HG03575 (cell line): Measurements from ENCODE around the gene IGSF22.

Experiments
- ATAC-seq: cut with Tn5 transposase; IDR thresholded peaks from one replicate; pipeline ENCODE4 v1.9.1; 2021; ENCODE audit not compliant: unreplicated experiment, insufficient number of reproducible peaks, low FRiP score; ENCODE audit errors: extremely low read depth

Gene IGSF22

DNA sequence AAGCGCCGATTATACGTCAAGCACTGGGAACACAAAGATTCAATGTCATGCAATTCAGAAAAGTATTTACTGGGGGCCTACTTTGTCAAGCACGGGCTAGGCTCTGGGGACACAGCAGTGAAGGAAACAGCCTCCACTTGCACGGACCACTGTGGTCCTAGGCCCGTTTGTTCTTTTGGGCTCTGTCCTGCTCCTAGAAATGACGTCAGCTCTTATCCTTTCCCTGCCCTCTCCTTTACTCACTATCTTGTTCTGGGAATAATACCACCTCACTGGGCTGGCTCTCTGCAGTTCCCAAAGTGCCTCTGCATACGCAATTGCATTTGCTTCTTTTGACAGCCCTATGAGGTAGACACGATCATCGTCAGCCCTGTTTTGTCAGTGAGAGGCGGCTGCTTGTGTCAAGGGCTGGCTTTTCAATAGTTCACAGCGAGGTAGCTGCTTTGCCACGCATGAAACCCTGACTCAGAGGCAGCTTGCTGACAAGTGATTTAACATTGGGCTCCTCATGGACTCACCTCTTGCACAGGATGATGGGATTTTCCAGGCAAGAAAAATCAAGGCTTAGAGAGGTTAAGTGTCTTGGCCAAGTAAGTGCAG, 22.9 kb upstream of the IGSF22 start:
- no peak for ATAC-seq

DNA sequence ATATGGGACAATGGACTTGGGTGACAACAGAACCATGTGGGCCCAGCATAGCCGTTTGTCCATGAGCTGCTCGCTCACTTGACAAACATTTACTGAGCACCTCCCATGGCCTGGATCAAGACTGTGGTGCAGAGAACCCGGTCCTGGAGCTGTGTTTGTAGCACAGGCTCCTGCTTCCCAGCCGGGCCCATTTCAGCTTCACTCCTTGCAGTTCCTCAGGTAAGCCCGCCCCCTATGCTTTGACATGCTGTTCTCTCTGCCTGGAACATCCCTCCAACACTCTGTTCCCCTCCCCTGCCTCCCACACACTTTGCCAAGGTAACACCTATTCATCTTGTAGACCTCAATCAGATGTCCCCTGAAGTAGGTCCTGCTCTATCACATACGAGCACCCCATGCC, 19.3 kb upstream of the IGSF22 start:
- no peak for ATAC-seq

DNA sequence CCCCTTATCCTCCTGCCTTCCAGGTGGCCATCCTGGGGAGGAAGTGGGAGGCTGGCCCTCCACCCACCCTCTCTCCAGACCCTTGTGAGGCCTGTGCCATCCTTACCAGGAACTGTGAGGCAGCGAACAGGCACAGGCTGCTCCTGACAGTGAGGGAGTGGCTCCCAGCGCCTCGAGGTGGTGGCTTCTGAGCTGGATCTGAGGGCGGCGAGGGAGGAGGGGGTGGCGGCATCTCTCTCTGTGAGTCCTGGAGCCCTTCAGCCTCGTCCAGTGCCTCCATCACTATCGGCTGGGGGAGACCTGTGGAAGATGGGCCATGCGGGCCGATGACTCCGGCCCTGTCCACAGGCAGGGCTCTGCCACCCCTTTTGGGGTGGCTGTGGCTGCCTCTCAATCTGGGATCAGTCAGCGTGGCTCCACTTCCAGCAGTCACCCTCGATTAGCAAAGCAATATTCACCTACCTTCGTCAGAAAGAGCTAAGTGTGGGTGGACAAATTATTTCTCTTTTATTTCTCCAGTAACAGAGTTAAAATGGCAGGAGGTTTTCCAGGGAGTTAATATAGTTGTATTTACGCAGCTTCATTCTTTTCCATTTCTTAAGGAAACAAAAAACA, 18.0 kb upstream of the IGSF22 start:
- no peak for ATAC-seq

DNA sequence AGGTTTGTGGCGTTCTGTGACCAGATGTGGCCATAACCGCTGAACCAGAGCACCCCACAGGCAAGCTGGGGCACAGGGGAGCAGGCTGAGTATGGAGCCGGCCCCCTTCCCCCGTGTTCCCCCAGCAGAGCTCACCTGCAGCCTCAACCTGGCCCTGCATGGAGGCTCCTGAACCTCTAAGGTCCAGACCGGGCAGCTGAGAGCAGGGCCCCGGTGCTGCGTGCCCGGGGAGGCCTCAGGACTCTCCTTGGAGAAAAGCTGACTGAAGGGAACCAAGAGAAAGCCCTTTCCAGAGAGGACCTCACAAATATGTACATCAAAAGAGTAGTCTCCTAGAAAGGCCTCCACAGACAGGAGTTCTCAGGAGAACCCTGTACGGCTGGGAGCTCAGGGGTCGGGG, 17.4 kb upstream of the IGSF22 start:
- ATAC-seq: no peak

DNA sequence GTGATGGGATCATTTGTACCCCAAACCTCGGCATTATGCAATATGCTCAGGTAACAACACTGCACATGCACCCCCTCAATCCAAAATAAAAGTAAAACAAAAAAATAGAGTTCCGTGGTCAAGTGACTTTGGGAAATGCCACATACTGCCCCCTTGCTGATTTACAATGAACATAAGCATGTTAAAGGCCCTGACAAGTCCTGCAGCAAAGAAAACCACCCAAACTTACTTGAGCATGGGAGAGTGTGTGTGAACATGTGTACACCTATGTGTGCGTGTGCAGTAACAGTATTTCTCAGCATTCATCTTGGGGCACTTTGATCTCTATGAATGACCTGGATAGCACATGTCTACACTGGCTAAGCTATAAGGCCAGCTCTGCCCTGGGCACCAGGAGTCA, 15.8 kb upstream of the IGSF22 start:
- no peak for ATAC-seq

DNA sequence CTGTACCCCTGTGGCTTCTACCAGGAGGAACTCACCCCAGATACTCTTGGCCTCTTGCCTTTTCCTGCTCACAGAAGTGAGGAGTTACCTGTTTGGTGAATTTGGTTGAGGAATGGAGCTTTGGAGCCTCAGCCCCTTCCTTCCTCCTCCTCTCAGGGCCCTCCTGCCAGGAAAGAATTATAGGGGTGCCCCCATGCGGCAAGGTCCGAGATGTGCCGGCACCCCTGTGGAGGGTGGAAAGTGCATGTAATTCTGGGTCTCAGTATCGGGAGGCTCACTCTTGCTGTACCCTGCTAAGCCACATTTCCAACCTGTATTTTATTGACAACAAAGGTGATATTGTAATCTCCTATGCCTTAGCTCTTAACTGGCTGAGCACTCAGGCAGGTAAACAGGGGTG, 13.7 kb upstream of the IGSF22 start:
- ATAC-seq: no peak

DNA sequence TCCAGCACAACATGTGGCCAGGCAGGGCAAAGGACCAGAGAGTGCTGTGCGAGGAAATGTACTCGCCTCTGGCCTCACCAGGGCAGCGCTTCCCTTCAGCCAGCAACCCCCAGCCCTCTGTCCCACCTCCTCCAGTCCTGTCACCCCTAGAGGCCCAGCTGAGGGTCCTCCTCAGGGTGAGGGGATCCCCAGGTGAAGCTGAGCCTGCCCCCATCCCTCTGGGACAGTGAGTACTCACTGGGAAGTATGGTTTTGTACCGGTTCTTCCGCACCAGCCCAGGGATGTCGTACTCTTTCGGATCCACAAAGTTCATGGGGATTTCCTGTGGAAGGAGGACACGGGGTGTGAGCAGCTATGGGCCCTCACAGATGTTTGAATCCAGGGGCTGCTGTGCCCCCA, 11.7 kb upstream of the IGSF22 start:
- no peak for ATAC-seq

DNA sequence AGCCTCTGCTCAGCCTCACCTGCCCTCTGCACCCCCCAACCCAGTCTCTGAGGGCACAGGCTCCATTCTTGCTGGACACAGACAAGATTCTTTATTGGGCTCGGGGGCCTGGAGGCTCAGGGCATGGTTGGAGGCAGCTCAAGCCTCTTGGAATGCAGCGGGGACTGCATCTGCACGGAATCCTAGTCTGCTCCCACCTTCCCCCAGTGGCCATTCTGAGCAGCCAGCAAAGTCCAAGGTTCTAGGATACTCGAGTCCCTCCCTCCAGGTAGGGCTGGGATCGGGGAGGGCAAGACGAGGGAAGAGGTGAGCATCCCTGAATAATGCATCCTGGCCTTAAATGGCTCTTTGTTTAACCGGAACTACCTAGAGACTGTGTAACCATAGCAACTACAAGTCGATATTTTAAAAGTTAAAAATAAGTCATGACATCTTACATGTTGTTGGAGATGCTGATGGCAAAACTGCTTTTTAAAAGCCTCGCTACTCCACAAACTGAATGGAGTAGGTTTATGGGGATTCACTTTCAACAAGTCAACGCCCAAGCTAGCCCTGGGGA, 10.7 kb upstream of the IGSF22 start:
- ATAC-seq: no peak

DNA sequence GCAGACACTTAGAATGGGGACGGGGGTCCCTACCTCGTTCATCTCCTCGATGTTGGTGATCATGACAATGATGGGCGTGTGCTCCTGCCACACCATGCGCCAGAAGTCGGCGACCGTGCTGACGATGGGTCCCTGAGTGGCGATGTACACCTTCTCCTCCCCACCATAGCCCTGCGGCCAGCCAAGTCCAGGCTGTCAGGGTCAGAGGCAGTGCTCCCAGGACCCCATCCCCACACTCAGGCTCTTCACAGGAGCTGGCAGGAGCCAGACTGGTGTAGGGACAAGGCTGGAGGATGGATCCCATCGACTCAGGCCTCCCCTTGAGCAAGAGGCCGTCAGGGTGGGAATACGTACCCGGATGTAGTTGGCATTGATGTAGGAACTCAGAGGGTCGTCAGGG, 7.2 kb upstream of the IGSF22 start:
- no peak for ATAC-seq

DNA sequence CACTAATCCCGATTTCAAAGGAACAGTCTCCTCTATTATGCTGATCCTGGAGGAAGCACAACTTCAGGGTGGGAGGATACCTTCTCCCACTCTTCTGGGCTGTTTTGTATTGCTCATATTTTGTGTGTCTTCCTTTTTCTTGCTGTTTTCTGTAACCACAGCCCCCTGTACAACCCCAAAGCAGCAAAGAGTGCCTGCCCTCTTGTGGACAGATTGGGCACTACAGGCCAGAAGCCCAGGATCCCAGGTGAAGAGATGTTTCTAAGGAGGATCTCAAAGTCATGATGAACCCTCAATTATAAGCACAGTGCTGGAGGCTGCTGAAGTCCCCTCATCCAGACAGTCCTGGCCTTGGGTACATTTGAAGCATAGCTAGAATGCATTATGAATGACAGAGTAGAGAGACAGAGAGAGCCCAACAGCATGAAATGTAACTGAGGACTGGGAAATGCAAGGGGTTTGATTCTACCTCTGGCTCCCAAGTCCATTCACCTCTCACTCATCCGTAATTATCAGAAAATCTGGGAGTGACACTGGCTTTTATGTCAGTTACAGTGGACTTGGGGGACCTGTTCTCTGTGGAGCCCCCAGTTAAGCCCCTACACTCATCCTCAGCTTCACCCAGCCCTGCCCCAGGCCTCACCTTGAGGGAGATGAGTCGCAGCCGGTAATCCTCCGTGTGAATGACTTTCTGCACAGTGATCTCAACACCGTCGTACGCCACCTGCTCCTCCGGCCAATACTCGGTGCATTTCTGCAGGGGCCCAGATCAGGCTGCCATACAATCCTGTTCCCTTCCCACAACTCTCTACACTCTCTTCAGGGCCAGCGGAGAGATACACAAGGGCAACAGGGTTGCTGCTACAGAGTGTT, 6.2 kb upstream of the IGSF22 start:
- ATAC-seq: no peak

DNA sequence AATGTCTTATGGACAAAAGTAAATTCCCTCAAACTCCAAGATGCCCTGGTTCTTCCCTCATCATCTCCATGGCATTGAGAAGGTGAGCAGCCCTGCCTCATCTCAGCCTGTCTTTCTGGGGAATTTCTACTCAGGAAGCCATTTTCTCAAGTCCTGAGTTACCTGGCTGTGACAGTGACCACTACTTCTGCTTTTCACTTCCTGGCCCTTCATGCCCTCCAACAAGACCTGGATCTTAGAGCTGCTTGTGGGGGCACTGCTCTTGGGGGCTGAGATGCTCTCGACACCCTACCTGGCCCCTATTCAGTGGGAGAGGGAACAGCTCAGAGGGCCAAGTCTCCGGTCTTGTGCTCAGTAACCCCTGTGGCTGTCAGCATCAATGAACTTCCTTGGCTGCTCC, 5.5 kb upstream of the IGSF22 start:
- no peak for ATAC-seq

DNA sequence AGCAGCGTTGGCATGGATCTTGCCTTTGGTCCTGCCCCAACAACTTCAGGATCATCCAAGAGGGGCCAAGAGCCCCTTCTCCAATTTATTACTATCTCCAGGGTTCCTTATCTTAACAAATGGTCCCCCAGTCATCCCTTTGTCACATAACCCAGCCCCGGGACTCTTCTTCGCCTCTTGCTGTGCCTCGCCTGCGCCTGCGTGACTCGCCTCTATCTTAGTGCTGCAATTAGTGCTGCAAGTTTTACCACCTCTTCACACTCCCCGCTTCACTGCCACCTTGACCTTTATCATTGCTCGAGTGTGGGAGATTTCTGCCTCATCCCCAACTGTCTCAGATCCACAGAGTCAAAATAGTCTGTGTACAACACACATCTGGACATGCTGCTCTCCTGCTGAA, 4.0 kb upstream of the IGSF22 start:
- no peak for ATAC-seq

DNA sequence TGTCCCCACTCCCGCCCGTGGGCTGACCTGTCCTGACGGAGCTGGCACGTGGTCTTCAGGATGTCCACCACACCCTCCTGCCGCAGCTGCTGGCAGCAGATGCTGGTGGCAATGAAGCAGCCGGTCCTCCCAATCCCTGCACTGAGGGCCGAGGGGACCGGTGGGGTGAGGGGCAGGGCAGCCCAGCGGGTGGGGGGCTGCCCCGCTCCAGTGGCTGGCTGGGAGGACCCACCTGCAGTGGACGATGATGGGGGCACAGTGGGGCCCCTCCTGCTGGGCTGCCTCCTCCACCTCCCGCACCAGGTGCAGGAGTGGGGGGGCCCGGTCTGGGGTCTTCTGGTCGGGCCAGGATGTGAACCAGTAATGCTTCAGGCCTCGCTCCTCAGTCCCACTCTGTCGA, 3.4 kb upstream of the IGSF22 start:
- ATAC-seq: no peak

DNA sequence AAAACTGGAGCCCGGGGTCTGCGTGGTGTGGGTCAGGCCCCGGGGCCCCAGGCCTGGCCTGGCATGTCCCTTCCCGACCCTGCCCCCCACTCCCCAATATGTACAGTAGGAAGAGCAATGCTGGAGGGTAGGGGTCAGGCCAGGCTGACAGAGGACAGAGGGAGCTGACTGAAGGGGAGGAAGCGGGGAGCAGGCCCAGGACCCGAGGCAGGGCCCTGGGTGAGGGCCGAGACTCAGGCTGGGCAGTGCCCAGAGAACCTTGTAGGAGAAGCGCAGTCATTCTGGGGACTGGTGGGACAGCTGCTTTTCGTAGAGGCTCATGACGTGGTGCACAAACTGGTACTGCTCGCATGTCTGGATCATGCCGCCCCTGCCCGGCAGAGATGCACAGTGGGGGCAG, 2.7 kb upstream of the IGSF22 start:
- no peak for ATAC-seq

DNA sequence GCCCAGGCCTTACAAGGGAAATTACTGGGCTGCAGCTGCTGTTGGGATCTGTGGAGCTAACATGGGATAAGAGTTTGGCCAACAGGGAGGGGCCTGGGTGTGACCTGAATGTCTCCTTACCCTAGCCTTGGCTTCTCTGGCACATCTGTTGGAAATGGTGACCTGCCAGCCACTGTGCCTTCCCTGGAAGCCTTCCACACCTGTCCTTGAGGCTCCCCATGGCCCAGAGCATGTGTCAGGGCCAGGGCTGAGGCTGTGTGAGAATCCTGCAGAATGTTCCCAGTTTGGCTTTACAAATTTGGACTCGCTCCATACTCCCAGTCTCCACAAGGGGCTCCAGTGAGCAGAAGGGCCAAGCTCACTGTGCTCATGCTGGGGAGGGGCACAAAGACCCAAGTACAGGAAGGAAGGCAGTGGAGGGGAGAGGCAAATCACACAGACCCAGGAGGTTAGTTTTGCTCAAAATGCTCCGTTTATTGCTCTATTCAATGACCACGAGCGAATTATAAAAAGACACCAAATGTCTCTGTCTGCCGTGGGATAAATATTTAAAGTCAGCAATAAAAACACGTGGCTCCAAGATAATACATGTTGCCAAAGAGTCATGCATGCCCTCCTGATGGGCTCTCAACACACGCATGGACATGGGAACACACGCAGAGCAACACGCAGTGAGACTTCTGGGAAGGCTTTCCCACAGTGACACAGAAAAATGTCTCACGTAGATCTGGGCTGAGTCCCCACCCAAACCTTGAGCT, 1.7 kb upstream of the IGSF22 start:
- ATAC-seq: no peak

DNA sequence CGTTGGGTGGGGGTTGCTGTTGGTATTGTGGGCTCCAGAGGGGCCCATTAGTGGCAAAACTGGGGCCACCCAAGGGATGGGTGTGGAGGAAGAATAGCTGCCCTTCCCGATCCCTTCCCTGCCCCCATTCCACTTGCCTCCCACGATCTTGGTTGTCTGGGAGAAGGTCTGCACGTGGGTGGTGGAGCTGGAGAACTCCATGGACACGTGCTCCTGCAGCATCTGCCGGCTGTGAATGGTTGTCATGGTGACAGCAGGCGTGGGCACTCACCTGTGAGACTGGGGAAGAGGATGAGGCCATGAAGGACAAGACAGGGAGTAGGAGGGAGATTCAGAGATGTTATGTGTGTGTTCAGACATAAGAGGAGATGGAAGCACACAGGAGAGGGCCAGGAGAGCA, 2.0 kb downstream of the IGSF22 start:
- no peak for ATAC-seq

DNA sequence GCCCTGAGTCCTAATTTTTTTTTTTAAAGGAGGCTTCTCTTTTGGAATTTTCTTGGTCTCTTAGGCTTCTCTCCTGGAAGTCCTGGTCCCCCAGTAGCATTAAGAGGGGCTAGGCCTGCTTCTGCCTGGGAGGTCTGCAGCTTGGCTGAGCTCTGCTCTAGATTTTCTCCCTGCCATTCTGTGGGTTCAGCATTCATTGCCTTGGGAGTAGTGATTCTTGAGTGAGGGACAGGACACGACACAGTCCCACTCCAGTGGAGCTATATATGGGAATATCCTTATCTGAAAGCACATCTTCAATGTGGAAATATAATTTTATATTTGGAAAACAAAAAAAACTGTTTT, 3.7 kb downstream of the IGSF22 start:
- ATAC-seq: no peak

DNA sequence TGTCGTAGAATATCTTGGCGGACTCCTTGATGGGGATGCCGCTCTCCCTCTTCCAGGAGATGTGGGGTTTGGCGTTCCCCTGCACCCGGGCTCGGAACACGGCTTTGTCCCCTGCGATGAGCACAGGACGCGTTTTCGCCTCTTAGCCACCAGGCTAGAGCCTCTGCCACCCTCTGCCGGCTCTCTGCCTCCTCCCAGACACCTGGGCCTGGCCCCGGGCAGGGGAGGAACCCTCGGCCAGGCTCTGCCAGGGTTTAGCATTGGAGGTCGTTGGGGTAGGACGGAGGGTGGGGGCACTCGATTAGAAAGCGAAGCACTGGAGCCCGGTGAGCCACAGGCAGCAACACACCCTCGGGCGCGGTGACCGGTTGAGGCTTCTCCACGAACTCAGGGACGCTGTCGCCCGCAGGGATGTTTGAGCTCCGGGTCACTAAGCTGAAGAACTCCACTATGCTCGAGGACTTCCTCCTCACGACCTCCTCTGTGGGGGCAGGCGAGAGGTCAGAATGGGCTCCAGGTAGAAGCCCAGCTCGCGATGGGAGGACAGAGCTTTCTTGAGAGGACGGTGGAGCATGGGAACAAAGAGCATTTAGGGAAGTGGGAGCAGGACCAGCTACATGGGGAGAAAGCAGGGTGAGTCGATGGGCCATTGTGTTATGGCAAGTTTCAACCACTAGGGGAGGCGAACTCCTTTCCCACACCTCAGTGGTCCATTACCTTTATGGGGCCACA, 4.3 kb downstream of the IGSF22 start:
- no peak for ATAC-seq
